ENCODE results near the gene ACVR1. TPM values are rescaled to one million over a fixed set of nuclear protein-coding genes. Genes with fewer than 3 reads are reported as not detected.
A peak's percentile ranks its signal among the peaks of the same experiment; 100 is the strongest.

ACVR1 gene
- total and polyA plus RNA-seq, 9 of the 15 experiments (the other 6 are each of a cell fraction or from before 2014, with no cell fraction given), result 3.8 to 14.3 (median 6.9) TPM

DNA sequence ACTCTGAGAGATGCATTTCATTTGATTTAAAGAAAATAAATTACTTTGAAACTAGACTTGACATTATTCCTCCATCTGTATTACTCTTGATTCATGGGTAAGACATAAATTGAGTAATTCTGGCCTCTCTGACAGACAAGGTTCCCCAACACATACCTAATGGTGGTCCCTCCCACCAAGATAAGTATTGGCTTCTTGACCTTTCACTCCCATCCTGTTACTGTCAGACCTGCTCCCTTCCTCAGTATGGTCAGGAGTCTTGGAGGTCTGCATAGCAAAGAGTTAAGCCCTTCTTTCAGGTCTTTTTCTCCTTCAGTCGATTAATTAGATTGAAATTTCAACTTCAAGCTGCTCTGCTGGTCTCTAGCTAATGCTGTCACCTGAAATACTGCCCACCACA lies 42.2 kb upstream of the ACVR1 start:
- no peak overlapping the region for H3K4me3 ChIP-seq
- H3K4me2 ChIP-seq (ENCODE audit: insufficient read depth, low read length), result no peak overlapping the region
- H3K36me3 ChIP-seq (ENCODE audit: control insufficient read depth, insufficient read depth, low read length), result no peaks in the 10 kb centered on the region
- FAIRE-seq (peak; percentile 70), DNase-seq (ENCODE audit: extremely low read depth in 1 of 4, low spot score in 3 of 4) (no peak), ATAC-seq (peak; percentile 55)
- H3K27ac ChIP-seq (ENCODE audit: extremely low read depth, low read depth, low read length), result no peak overlapping the region
- no peaks in the 10 kb centered on the region for H3K79me2 ChIP-seq (ENCODE audit: control insufficient read depth, insufficient read depth, low read length)
- no peak overlapping the region for H3K9ac ChIP-seq (ENCODE audit: insufficient read depth in 1 of 2, low read depth in 2 of 2, low read length in 2 of 2)
- no peaks in the 10 kb centered on the region for H3K9me1 ChIP-seq (ENCODE audit: control insufficient read depth, insufficient read depth, low read length)
- no peaks in the 10 kb centered on the region for H3K27me3 ChIP-seq (ENCODE audit: control insufficient read depth in 2 of 2, insufficient read depth in 2 of 2, low read length in 2 of 2)
- TF ChIP-seq, protein P1, sequence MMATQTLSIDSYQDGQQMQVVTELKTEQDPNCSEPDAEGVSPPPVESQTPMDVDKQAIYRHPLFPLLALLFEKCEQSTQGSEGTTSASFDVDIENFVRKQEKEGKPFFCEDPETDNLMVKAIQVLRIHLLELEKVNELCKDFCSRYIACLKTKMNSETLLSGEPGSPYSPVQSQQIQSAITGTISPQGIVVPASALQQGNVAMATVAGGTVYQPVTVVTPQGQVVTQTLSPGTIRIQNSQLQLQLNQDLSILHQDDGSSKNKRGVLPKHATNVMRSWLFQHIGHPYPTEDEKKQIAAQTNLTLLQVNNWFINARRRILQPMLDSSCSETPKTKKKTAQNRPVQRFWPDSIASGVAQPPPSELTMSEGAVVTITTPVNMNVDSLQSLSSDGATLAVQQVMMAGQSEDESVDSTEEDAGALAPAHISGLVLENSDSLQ (IDR thresholded peaks at IDR 0.05), result peak; percentile 50; the same call in 1 of the 2 replicates
- TF ChIP-seq EWSR1 (IDR thresholded peaks at IDR 0.05; ENCODE audit: borderline replicate concordance, low read depth, partially characterized antibody), result no peak
- intact Hi-C loops (cut with micrococcal nuclease) (loop anchor here (10.0 kb wide), 1 partner anchor 424 kb away; no protein-coding TSS in a partner anchor), in situ Hi-C loops (cut with MboI) (no loop called here)
- H4K20me1 ChIP-seq (replicated peaks; ENCODE audit: control insufficient read depth, insufficient read depth, low read length), result no peaks in the 10 kb centered on the region
- peaks cover 7 to 19% of the 10 kb centered on the region in 2 experiments; a peak in 3 of 5 replicates for H3K4me1 ChIP-seq (replicated peaks in 1 of 2; ENCODE audit: control insufficient read depth in 2 of 2, insufficient read depth in 2 of 2, low read length in 2 of 2)
- peak overlapping the region; percentile 77 for H2AFZ ChIP-seq (ENCODE audit: low read depth, low read length)
- BruUV-seq (replicated peaks), result no TSS peak
- ChIA-PET POLR2A (interaction anchor here (0.8 to 1.9 kb wide), 5 partner anchors 8 to 20 kb away, joined by 3 to 5 read pairs (median 4); no protein-coding TSS in a partner anchor), CTCF (ENCODE audit: low intra/inter-chr PET ratio) (no interaction called here)
- WGBS (ENCODE audit: insufficient coverage, low coverage, missing lambda C conversion rate), result 11% methylated on average over 1 of the region's 1 CpG
- no peaks in the 10 kb centered on the region for H3K9me3 ChIP-seq (replicated peaks; ENCODE audit: control insufficient read depth, insufficient read depth, low read depth, low read length)

GRCh38 chr2:157911750-157912149 lies 35.6 kb upstream of the ACVR1 start:
- Histone ChIP-seq H3K36me3 (ENCODE audit: control insufficient read depth, insufficient read depth, low read length) (no peaks in the 10 kb centered on the region), H3K79me2 (ENCODE audit: control insufficient read depth, insufficient read depth, low read length) (no peaks in the 10 kb centered on the region), H2AFZ (ENCODE audit: low read depth, low read length) (no peak overlapping the region), H3K4me3 (no peak overlapping the region), H3K9me3 (replicated peaks; ENCODE audit: control insufficient read depth, insufficient read depth, low read depth, low read length) (no peaks in the 10 kb centered on the region), H3K4me1 (replicated peaks in 1 of 2; ENCODE audit: control insufficient read depth in 2 of 2, insufficient read depth in 2 of 2, low read length in 2 of 2) (peaks cover 0 to 15% of the 10 kb centered on the region in 2 experiments; a peak in 3 of 5 replicates), H3K9ac (ENCODE audit: insufficient read depth in 1 of 2, low read depth in 2 of 2, low read length in 2 of 2) (no peak overlapping the region), H4K20me1 (replicated peaks; ENCODE audit: control insufficient read depth, insufficient read depth, low read length) (no peaks in the 10 kb centered on the region), H3K27ac (ENCODE audit: extremely low read depth, low read depth, low read length) (no peak overlapping the region), H3K27me3 (ENCODE audit: control insufficient read depth in 2 of 2, insufficient read depth in 2 of 2, low read length in 2 of 2) (no peaks in the 10 kb centered on the region), H3K9me1 (ENCODE audit: control insufficient read depth, insufficient read depth, low read length) (no peaks in the 10 kb centered on the region), H3K4me2 (ENCODE audit: insufficient read depth, low read length) (no peak overlapping the region)
- in situ Hi-C loops (cut with MboI) (no loop called here), intact Hi-C loops (cut with micrococcal nuclease) (loop anchor here (10.0 kb wide), 1 partner anchor 417 kb away; no protein-coding TSS in a partner anchor)
- ChIA-PET CTCF (ENCODE audit: low intra/inter-chr PET ratio) (no interaction called here), POLR2A (interaction anchor here (0.6 to 2.8 kb wide), 2 partner anchors 13 to 498 kb away, joined by 3 to 11 read pairs; no protein-coding TSS in a partner anchor)
- BruUV-seq (replicated peaks), result no TSS peak
- DNase-seq (ENCODE audit: extremely low read depth in 1 of 4, low spot score in 3 of 4) (no peak), FAIRE-seq (no peak), ATAC-seq (no peak)
- TF ChIP-seq MAFF (IDR thresholded peaks at IDR 0.05; ENCODE audit: low read length), result peak; percentile 33; the same call in 1 of the 2 replicates
- peak; percentile 64 for TF ChIP-seq C11orf30 (IDR thresholded peaks at IDR 0.05; ENCODE audit: low read depth)
- TF ChIP-seq, protein P2, sequence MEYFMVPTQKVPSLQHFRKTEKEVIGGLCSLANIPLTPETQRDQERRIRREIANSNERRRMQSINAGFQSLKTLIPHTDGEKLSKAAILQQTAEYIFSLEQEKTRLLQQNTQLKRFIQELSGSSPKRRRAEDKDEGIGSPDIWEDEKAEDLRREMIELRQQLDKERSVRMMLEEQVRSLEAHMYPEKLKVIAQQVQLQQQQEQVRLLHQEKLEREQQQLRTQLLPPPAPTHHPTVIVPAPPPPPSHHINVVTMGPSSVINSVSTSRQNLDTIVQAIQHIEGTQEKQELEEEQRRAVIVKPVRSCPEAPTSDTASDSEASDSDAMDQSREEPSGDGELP (CRISPR knock-in tag; IDR thresholded peaks at IDR 0.05; ENCODE audit: borderline replicate concordance), result no peak
- no peak for TF ChIP-seq CEBPG (CRISPR knock-in tag; IDR thresholded peaks at IDR 0.05)
- TF ChIP-seq CEBPG (tag; conservative IDR thresholded peaks at IDR 0.05 in 1 of 2, IDR thresholded peaks at IDR 0.05 in 1 of 2), result 0 out of 4 replicates have a peak, but pooled peaks of 1 of the 2 experiments have one; percentile 8
- no peak for TF ChIP-seq HNRNPH1 (optimal IDR thresholded peaks at IDR 0.05; ENCODE audit: low read depth, low read length)
- peak; percentile 78 for TF ChIP-seq ZNF316 (IDR thresholded peaks at IDR 0.05)
- TF ChIP-seq ZEB2 (IDR thresholded peaks at IDR 0.05), result no peak
- no peak for TF ChIP-seq CREB3 (tag; conservative IDR thresholded peaks at IDR 0.05; ENCODE audit: low read depth)
- TF ChIP-seq MYC (IDR thresholded peaks at IDR 0.05; ENCODE audit: low read depth, low read length), result no peak
- no peak for TF ChIP-seq MYC (CRISPR knock-in tag; IDR thresholded peaks at IDR 0.05; ENCODE audit: borderline replicate concordance, low read depth)
- TF ChIP-seq ZSCAN29 (IDR thresholded peaks at IDR 0.05), result no peak
- TF ChIP-seq SMARCA5 (IDR thresholded peaks at IDR 0.05), result no peak

Measured in K562 (cell line).